ENCODE results near the gene ZNF362.

The ZNF362 gene

GRCh38 chr1:33321178-33321577 lies 64.9 kb downstream of the ZNF362 start (continued):
- no peak for TF ChIP-seq ZNF596 (tag by site-specific recombination; IDR thresholded peaks at IDR 0.05)
- no peak for TF ChIP-seq ZSCAN16 (tag by site-specific recombination; IDR thresholded peaks at IDR 0.05)
- no peak for TF ChIP-seq ZNF302 (tag by site-specific recombination; IDR thresholded peaks at IDR 0.05; ENCODE audit: low read depth)
- no peak for TF ChIP-seq ZNF121 (tag by site-specific recombination; IDR thresholded peaks at IDR 0.05)
- no peak for TF ChIP-seq KLF9 (tag by site-specific recombination; IDR thresholded peaks at IDR 0.05; ENCODE audit: low read depth)
- TF ChIP-seq RBAK (tag by site-specific recombination; IDR thresholded peaks at IDR 0.05): no peak
- TF ChIP-seq ZNF514 (tag by site-specific recombination; IDR thresholded peaks at IDR 0.05): no peak
- TF ChIP-seq ZFP41 (tag by site-specific recombination; IDR thresholded peaks at IDR 0.05; ENCODE audit: borderline replicate concordance): no peak

DNA sequence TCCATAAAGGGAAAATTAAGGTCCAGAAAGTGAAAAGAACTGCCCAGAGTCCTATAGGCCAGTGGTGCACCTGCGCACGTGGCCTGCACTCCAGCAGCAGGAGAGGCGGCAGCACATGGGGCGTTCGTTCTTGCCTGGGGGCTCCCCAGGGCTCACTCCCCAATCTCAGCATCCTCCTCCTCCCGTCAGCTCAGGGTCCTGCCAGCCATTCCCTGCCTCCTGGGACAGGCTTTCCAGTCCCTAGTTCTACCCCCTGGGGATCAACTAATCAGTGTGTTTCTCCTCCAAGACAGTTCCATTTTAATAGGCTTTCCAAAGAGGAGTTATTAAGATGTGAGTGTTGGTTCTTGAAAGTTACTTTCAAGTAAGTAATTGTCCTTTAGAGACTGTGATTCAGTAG lies 65.8 kb downstream of the ZNF362 start:
- Histone ChIP-seq H3K27ac (ENCODE audit: extremely low read depth, low read depth, low read length) (no peak overlapping the region), H3K4me3 (ENCODE audit: low read depth, low read length) (no peak overlapping the region), H3K4me1 (ENCODE audit: control insufficient read depth, insufficient read depth, low read length) (no peaks in the 10 kb centered on the region), H3K36me3 (ENCODE audit: control insufficient read depth in 2 of 2, insufficient read depth in 1 of 2, low read length in 2 of 2) (peaks cover 9 to 56% of the 10 kb centered on the region in 2 experiments), H3K9me3 (ENCODE audit: control insufficient read depth, insufficient read depth, low read depth, low read length) (no peaks in the 10 kb centered on the region)
- ChIA-PET POLR2A (interaction anchor here (1.3 kb wide), 1 partner anchor 20 kb away, joined by 3 read pairs; no protein-coding TSS in a partner anchor), CTCF (interaction anchor here (0.6 kb wide), 1 partner anchor 134 kb away, joined by 4 read pairs; no protein-coding TSS in a partner anchor)
- no peak for TF ChIP-seq TCF7L2 (IDR thresholded peaks at IDR 0.05; ENCODE audit: borderline replicate concordance, low read depth, low read length)
- peak; percentile 55 for TF ChIP-seq GLIS1 (tag by site-specific recombination; IDR thresholded peaks at IDR 0.05)

- H3K27ac ChIP-seq (ENCODE audit: extremely low read depth, low read depth, low read length): no peak overlapping the region
- CTCF ChIA-PET: interaction anchor here (0.7 to 1.0 kb wide), 2 partner anchors 25 to 146 kb away, joined by 3 read pairs; no protein-coding TSS in a partner anchor
Observed at GRCh38 chr1:33322870-33323585, 66.7 kb downstream of the ZNF362 start.

More at GRCh38 chr1:33322870-33323585, 66.7 kb downstream of the ZNF362 start:
- H3K9me3 ChIP-seq (ENCODE audit: control insufficient read depth, insufficient read depth, low read depth, low read length): no peaks in the 10 kb centered on the region
- no peak overlapping the region for H3K4me3 ChIP-seq (ENCODE audit: low read depth, low read length)
- H3K36me3 ChIP-seq (ENCODE audit: control insufficient read depth in 2 of 2, insufficient read depth in 1 of 2, low read length in 2 of 2): peaks cover 9 to 65% of the 10 kb centered on the region in 2 experiments
- TF ChIP-seq REPIN1 (tag by site-specific recombination; IDR thresholded peaks at IDR 0.05; ENCODE audit: low read depth) (no peak), ZNF621 (tag by site-specific recombination; IDR thresholded peaks at IDR 0.05) (no peak), TSHZ1 (tag by site-specific recombination; IDR thresholded peaks at IDR 0.05; ENCODE audit: borderline replicate concordance) (no peak), ZNF223 (tag by site-specific recombination; IDR thresholded peaks at IDR 0.05) (no peak), BCL11A (tag by site-specific recombination; IDR thresholded peaks at IDR 0.05; ENCODE audit: low read depth) (no peak), SP2 (tag by site-specific recombination; IDR thresholded peaks at IDR 0.05) (no peak), ZNF394 (tag by site-specific recombination; IDR thresholded peaks at IDR 0.05; ENCODE audit: borderline replicate concordance) (no peak), ZNF175 (tag by site-specific recombination; IDR thresholded peaks at IDR 0.05) (no peak), ZNF18 (tag by site-specific recombination; IDR thresholded peaks at IDR 0.05) (no peak), ZNF585B (tag by site-specific recombination; IDR thresholded peaks at IDR 0.05) (no peak), ZBTB48 (tag by site-specific recombination; IDR thresholded peaks at IDR 0.05) (no peak), YY1 (tag by site-specific recombination; IDR thresholded peaks at IDR 0.05) (no peak)
- TF ChIP-seq, protein P1, sequence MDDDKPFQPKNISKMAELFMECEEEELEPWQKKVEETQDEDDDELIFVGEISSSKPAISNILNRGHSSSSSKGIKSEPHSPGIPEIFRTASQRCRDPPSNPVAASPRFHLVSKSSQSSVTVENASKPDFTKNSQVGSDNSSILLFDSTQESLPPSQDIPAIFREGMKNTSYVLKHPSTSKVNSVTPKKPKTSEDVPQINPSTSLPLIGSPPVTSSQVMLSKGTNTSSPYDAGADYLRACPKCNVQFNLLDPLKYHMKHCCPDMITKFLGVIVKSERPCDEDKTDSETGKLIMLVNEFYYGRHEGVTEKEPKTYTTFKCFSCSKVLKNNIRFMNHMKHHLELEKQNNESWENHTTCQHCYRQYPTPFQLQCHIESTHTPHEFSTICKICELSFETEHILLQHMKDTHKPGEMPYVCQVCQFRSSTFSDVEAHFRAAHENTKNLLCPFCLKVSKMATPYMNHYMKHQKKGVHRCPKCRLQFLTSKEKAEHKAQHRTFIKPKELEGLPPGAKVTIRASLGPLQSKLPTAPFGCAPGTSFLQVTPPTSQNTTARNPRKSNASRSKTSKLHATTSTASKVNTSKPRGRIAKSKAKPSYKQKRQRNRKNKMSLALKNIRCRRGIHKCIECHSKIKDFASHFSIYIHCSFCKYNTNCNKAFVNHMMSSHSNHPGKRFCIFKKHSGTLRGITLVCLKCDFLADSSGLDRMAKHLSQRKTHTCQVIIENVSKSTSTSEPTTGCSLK (tag by site-specific recombination; IDR thresholded peaks at IDR 0.05): no peak
- TF ChIP-seq, protein P2, sequence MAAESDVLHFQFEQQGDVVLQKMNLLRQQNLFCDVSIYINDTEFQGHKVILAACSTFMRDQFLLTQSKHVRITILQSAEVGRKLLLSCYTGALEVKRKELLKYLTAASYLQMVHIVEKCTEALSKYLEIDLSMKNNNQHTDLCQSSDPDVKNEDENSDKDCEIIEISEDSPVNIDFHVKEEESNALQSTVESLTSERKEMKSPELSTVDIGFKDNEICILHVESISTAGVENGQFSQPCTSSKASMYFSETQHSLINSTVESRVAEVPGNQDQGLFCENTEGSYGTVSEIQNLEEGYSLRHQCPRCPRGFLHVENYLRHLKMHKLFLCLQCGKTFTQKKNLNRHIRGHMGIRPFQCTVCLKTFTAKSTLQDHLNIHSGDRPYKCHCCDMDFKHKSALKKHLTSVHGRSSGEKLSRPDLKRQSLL (tag by site-specific recombination; IDR thresholded peaks at IDR 0.05): no peak
- no peaks in the 10 kb centered on the region for H3K4me1 ChIP-seq (ENCODE audit: control insufficient read depth, insufficient read depth, low read length)
- POLR2A ChIA-PET: no interaction called here

Data from HEK293 (cell line).